Natural killer cell (primary cell): Measurements from ENCODE around the gene KCTD16. TPM values are rescaled to one million over a fixed set of nuclear protein-coding genes. Genes with fewer than 3 reads are reported as not detected.

Experiments used
- ATAC-seq, 3 donors: fragments of 150-1000 bp in 2 of 3; fragments of 200-7000 bp in 1 of 3; cut with Tn5 transposase; 1 replicate in 1 of 3; 2 replicates in 2 of 3; pipeline ENCODE4 v1.10.0; 2021; ENCODE audit warnings: mild to moderate bottlenecking in 2 of 3, moderate library complexity in 2 of 3
- DNase-seq, 2 donors: peaks; one replicate each; pipeline versions ENCODE4 v3.0.0 to v3.0.0-alpha.2; 2013 to 2021; ENCODE audit warnings: mixed read lengths in 1 of 2
- H3K27ac ChIP-seq: one replicate; pipeline ENCODE4 v1.5.1; 2013; ENCODE audit warnings: mild to moderate bottlenecking, low read length
- H3K27me3 ChIP-seq: one replicate; pipeline ENCODE4 v1.6.1; 2013; ENCODE audit warnings: low read length; ENCODE audit not compliant: control insufficient read depth, insufficient read depth
- H3K36me3 ChIP-seq: one replicate; pipeline ENCODE4 v1.6.1; 2013; ENCODE audit warnings: low read length; ENCODE audit not compliant: control insufficient read depth, insufficient read depth
- H3K4me1 ChIP-seq: one replicate; pipeline ENCODE4 v1.6.1; 2013; ENCODE audit warnings: low read length; ENCODE audit not compliant: control insufficient read depth, insufficient read depth
- H3K4me3 ChIP-seq: one replicate; pipeline ENCODE4 v1.5.1; 2013; ENCODE audit warnings: low read length
- H3K9me3 ChIP-seq: one replicate; pipeline ENCODE4 v1.6.1; 2013; ENCODE audit warnings: low read length; ENCODE audit not compliant: control insufficient read depth, insufficient read depth
- H3K27ac Mint-ChIP-seq, 2 donors: one replicate each; pipeline ENCODE4 v1.8.0; 2022; ENCODE audit warnings: mild to moderate bottlenecking in 2 of 2, mixed read lengths in 2 of 2, moderate library complexity in 1 of 2
- H3K27me3 Mint-ChIP-seq, 2 donors: one replicate each; pipeline ENCODE4 v1.8.0; 2022; ENCODE audit warnings: low read depth in 2 of 2, mixed read lengths in 2 of 2
- H3K36me3 Mint-ChIP-seq: one replicate; pipeline ENCODE4 v1.8.0; 2022; ENCODE audit warnings: mixed read lengths
- H3K4me1 Mint-ChIP-seq, 2 donors: one replicate each; pipeline ENCODE4 v1.8.0; 2022; ENCODE audit warnings: mixed read lengths in 2 of 2
- H3K4me3 Mint-ChIP-seq: one replicate; pipeline ENCODE4 v1.8.0; 2022; ENCODE audit warnings: mild to moderate bottlenecking, moderate library complexity, mixed read lengths
- H3K9me3 Mint-ChIP-seq, 2 donors: one replicate each; pipeline ENCODE4 v1.8.0; 2022; ENCODE audit warnings: mixed read lengths in 2 of 2
- CTCF ChIP-seq: fragments of 200-600 bp; IDR thresholded peaks from one replicate; pipeline ENCODE4 v1.8.0; 2022; ENCODE audit warnings: antibody characterized with exemption
- whole genome bisulfite sequencing: methylation state at CpG from one replicate; pipeline ENCODE4 v1.1.7; 2013; ENCODE audit warnings: missing lambda C conversion rate; ENCODE audit not compliant: insufficient coverage; 5-methylcytosine and 5-hydroxymethylcytosine counted together
- intact Hi-C: fragments of 100-400 bp; cut with micrococcal nuclease; formaldehyde crosslinking; loops from one replicate; pipeline ENCODE4 v1.14.2; 2022
- total RNA-seq, 4 donors: library from RNA; stranded (reverse); fragments of 120-200 nt in 1 of 4; gene quantifications; one replicate each; pipeline versions ENCODE4 v1.2.3 to v1.2.4, GENCODE V29; 2013 to 2022

Gene KCTD16
- total RNA-seq, 3 donors from 2014 or later (not counting 1 experiment from before 2014, with no cell fraction given) = 0.16 TPM; not detected in 2

GRCh38 chr5:144503123-144503522 lies 332.4 kb downstream of the KCTD16 start:
- H3K4me3 Mint-ChIP-seq = no peak overlapping the region
- no peak overlapping the region for H3K4me3 ChIP-seq
- no peak overlapping the region for H3K27ac ChIP-seq
- no peaks in the 10 kb centered on the region for H3K27me3 ChIP-seq
- intact Hi-C loops = no loop called here
- ATAC-seq (no peak), DNase-seq (no peak)
- peaks cover 5 to 17% of the 10 kb centered on the region in 2 donors for H3K9me3 Mint-ChIP-seq
- no peaks in the 10 kb centered on the region for H3K9me3 ChIP-seq
- no peaks in the 10 kb centered on the region for H3K36me3 Mint-ChIP-seq
- no peaks in the 10 kb centered on the region for H3K4me1 Mint-ChIP-seq
- 83% methylated on average over 2 of the region's 2 CpGs for WGBS
- H3K4me1 ChIP-seq = no peaks in the 10 kb centered on the region
- no peak for TF ChIP-seq CTCF
- H3K27ac Mint-ChIP-seq = no peak overlapping the region
- H3K27me3 Mint-ChIP-seq = no peaks in the 10 kb centered on the region
- no peaks in the 10 kb centered on the region for H3K36me3 ChIP-seq

DNA sequence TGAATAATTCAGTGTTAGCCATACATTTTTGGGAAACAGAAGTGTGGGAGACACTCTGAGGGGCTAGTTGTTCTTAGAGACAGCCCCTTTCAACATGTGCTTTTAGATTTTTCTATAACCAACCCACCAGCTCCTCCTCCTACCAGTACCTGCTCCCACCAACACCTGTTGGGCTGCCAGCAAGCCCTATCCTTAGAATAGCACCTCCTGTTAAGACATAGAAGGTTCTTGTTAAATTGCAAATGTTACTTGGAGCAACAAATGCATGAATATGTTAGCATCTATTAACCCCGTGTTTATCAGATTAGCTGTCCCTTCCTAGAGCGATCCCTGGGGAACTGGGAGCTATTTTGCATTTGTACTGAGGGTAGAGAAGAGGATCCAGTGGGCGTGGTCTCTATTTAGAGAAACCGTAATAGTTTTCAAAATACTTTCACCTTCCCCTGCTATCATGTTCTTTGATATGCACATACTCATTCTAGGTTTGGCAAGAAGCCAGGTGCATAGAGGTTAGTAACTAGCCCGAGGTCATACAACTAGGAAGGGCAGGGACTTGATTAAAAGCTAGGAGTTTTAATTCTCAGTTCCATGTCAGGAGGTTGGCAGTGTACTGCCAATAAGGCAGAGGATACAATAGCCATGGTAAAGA lies 334.4 kb downstream of the KCTD16 start:
- TF ChIP-seq CTCF = no peak
- Histone ChIP-seq H3K36me3 (no peaks in the 10 kb centered on the region), H3K27ac (no peak overlapping the region), H3K27me3 (no peaks in the 10 kb centered on the region), H3K4me3 (no peak overlapping the region), H3K9me3 (no peaks in the 10 kb centered on the region), H3K4me1 (no peaks in the 10 kb centered on the region)
- Mint-ChIP-seq H3K27me3 (no peaks in the 10 kb centered on the region), H3K27ac (no peak overlapping the region), H3K4me1 (no peaks in the 10 kb centered on the region), H3K36me3 (no peaks in the 10 kb centered on the region), H3K4me3 (no peak overlapping the region), H3K9me3 (peaks cover 3 to 11% of the 10 kb centered on the region in 2 donors)
- WGBS = 48% methylated on average over 3 of the region's 5 CpGs
- intact Hi-C loops = no loop called here
- DNase-seq = no peak
- ATAC-seq = no peak

GRCh38 chr5:144510845-144511579 lies 340.3 kb downstream of the KCTD16 start:
- Histone ChIP-seq H3K4me1 (no peaks in the 10 kb centered on the region), H3K4me3 (no peak overlapping the region), H3K9me3 (no peaks in the 10 kb centered on the region), H3K27me3 (no peaks in the 10 kb centered on the region), H3K27ac (no peak overlapping the region), H3K36me3 (no peaks in the 10 kb centered on the region)
- H3K36me3 Mint-ChIP-seq = peaks cover 6% of the 10 kb centered on the region
- H3K4me3 Mint-ChIP-seq = no peak overlapping the region
- intact Hi-C loops = no loop called here
- H3K27me3 Mint-ChIP-seq = no peaks in the 10 kb centered on the region
- H3K4me1 Mint-ChIP-seq = no peaks in the 10 kb centered on the region
- H3K9me3 Mint-ChIP-seq = peaks cover 16 to 18% of the 10 kb centered on the region in 2 donors
- no peak for TF ChIP-seq CTCF
- 86% methylated on average over 10 of the region's 10 CpGs for WGBS
- ATAC-seq = no peak
- no peak overlapping the region for H3K27ac Mint-ChIP-seq
- DNase-seq = no peak
